KMS-11 (cell line): ENCODE data around the gene EPHX1.
A peak's percentile ranks its signal among the peaks of the same experiment; 100 is the strongest.

Experiments
- H2AFZ ChIP-seq: fragments of 200-600 bp; sonication (generic); 2 replicates; pipeline ENCODE4 v1.6.1; 2016; ENCODE audit warnings: antibody characterized with exemption, mixed run types, low read depth
- H3K27ac ChIP-seq: fragments of 200-600 bp; sonication (generic); 2 replicates; pipeline ENCODE4 v1.6.1; 2016; ENCODE audit warnings: mild to moderate bottlenecking, mixed run types
- H3K27me3 ChIP-seq: fragments of 200-600 bp; sonication (generic); 2 replicates; pipeline ENCODE4 v1.6.1; 2017; ENCODE audit warnings: mild to moderate bottlenecking, low read depth, mixed run types, moderate library complexity; ENCODE audit not compliant: insufficient read depth
- H3K36me3 ChIP-seq: fragments of 200-600 bp; sonication (generic); 2 replicates; pipeline ENCODE4 v1.6.1; 2017; ENCODE audit warnings: mild to moderate bottlenecking, mixed run types; ENCODE audit not compliant: insufficient read depth
- H3K4me1 ChIP-seq: fragments of 200-600 bp; sonication (generic); 2 replicates; pipeline ENCODE4 v1.6.1; 2016; ENCODE audit warnings: mild to moderate bottlenecking, low read depth, mixed run types; ENCODE audit not compliant: poor library complexity, severe bottlenecking
- H3K4me2 ChIP-seq: fragments of 200-600 bp; sonication (generic); 2 replicates; pipeline ENCODE4 v1.7.0; 2016; ENCODE audit warnings: mild to moderate bottlenecking, mixed run types
- H3K4me3 ChIP-seq: fragments of 200-600 bp; sonication (generic); IDR thresholded peaks from 2 replicates; pipeline ENCODE4 v1.6.1; 2017; ENCODE audit warnings: low read depth, low read length, mixed read lengths; ENCODE audit not compliant: insufficient read depth
- H3K79me2 ChIP-seq: fragments of 200-600 bp; sonication (generic); 2 replicates; pipeline ENCODE4 v1.6.1; 2016; ENCODE audit warnings: low read depth, mixed run types; ENCODE audit not compliant: insufficient read depth
- H3K9ac ChIP-seq: fragments of 200-600 bp; sonication (generic); 2 replicates; pipeline ENCODE4 v1.6.1; 2016; ENCODE audit warnings: mild to moderate bottlenecking, mixed run types
- H4K20me1 ChIP-seq: fragments of 200-600 bp; sonication (generic); 2 replicates; pipeline ENCODE4 v1.6.1; 2016; ENCODE audit warnings: mild to moderate bottlenecking, mixed run types; ENCODE audit not compliant: insufficient read depth
- TF ChIP-seq, protein P1 (sequence below): fragments of 200-600 bp; sonication (generic); conservative IDR thresholded peaks from 2 replicates; pipeline ENCODE4 v1.6.1; 2017; ENCODE audit warnings: low read depth, mild to moderate bottlenecking, antibody characterized with exemption, low read length, moderate library complexity, mixed read lengths

Gene EPHX1

GRCh38 chr1:225880636-225881035 is 70.7 kb downstream of the EPHX1 start:
- no peaks in the 10 kb centered on the region for H4K20me1 ChIP-seq
- peak overlapping the region; percentile 77; the same call in 1 of the 2 replicates for H3K9ac ChIP-seq
- TF ChIP-seq, protein P1, sequence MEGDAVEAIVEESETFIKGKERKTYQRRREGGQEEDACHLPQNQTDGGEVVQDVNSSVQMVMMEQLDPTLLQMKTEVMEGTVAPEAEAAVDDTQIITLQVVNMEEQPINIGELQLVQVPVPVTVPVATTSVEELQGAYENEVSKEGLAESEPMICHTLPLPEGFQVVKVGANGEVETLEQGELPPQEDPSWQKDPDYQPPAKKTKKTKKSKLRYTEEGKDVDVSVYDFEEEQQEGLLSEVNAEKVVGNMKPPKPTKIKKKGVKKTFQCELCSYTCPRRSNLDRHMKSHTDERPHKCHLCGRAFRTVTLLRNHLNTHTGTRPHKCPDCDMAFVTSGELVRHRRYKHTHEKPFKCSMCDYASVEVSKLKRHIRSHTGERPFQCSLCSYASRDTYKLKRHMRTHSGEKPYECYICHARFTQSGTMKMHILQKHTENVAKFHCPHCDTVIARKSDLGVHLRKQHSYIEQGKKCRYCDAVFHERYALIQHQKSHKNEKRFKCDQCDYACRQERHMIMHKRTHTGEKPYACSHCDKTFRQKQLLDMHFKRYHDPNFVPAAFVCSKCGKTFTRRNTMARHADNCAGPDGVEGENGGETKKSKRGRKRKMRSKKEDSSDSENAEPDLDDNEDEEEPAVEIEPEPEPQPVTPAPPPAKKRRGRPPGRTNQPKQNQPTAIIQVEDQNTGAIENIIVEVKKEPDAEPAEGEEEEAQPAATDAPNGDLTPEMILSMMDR = no peak
- H3K79me2 ChIP-seq = peaks cover 30% of the 10 kb centered on the region; the same call in 1 of the 2 replicates
- H2AFZ ChIP-seq = no peak overlapping the region
- H3K27ac ChIP-seq = peak overlapping the region; percentile 82
- no peak overlapping the region for H3K4me3 ChIP-seq
- peak overlapping the region; percentile 90 for H3K4me2 ChIP-seq
- no peaks in the 10 kb centered on the region for H3K27me3 ChIP-seq
- peaks cover 66% of the 10 kb centered on the region for H3K4me1 ChIP-seq
- no peaks in the 10 kb centered on the region for H3K36me3 ChIP-seq

GRCh38 chr1:225881081-225881958 is 71.4 kb downstream of the EPHX1 start:
- peak overlapping the region; percentile 90 for H3K4me2 ChIP-seq
- TF ChIP-seq, protein P1 = no peak
- H2AFZ ChIP-seq = peak overlapping the region; percentile 98
- H3K36me3 ChIP-seq = no peaks in the 10 kb centered on the region
- H3K9ac ChIP-seq = peak overlapping the region; percentile 77
- H3K27ac ChIP-seq = peak overlapping the region; percentile 82
- peak overlapping the region; percentile 92 for H3K4me3 ChIP-seq
- no peaks in the 10 kb centered on the region for H4K20me1 ChIP-seq
- H3K27me3 ChIP-seq = no peaks in the 10 kb centered on the region
- H3K4me1 ChIP-seq = peaks cover 59% of the 10 kb centered on the region
- peaks cover 30% of the 10 kb centered on the region; the same call in 1 of the 2 replicates for H3K79me2 ChIP-seq

GRCh38 chr1:225881959-225882693 is 72.2 kb downstream of the EPHX1 start, which contains the start of gene TMEM63A:
TSS of gene TMEM63A (minus strand) at chr1:225882380. CDS start at chr1:225877580, 4,800 bp downstream.
- Histone ChIP-seq H3K36me3 (no peaks in the 10 kb centered on the region), H3K79me2 (peaks cover 30% of the 10 kb centered on the region; the same call in 1 of the 2 replicates), H4K20me1 (no peaks in the 10 kb centered on the region), H3K4me2 (peak within 1 kb of the TSS; percentile 90), H2AFZ (peak within 1 kb of the TSS; percentile 98), H3K27ac (peak within 1 kb of the TSS; percentile 82), H3K27me3 (no peaks in the 10 kb centered on the region), H3K4me1 (peaks cover 59% of the 10 kb centered on the region), H3K4me3 (peak within 1 kb of the TSS; percentile 92), H3K9ac (peak within 1 kb of the TSS; percentile 77)
- TF ChIP-seq, protein P1 = no peak

DNA sequence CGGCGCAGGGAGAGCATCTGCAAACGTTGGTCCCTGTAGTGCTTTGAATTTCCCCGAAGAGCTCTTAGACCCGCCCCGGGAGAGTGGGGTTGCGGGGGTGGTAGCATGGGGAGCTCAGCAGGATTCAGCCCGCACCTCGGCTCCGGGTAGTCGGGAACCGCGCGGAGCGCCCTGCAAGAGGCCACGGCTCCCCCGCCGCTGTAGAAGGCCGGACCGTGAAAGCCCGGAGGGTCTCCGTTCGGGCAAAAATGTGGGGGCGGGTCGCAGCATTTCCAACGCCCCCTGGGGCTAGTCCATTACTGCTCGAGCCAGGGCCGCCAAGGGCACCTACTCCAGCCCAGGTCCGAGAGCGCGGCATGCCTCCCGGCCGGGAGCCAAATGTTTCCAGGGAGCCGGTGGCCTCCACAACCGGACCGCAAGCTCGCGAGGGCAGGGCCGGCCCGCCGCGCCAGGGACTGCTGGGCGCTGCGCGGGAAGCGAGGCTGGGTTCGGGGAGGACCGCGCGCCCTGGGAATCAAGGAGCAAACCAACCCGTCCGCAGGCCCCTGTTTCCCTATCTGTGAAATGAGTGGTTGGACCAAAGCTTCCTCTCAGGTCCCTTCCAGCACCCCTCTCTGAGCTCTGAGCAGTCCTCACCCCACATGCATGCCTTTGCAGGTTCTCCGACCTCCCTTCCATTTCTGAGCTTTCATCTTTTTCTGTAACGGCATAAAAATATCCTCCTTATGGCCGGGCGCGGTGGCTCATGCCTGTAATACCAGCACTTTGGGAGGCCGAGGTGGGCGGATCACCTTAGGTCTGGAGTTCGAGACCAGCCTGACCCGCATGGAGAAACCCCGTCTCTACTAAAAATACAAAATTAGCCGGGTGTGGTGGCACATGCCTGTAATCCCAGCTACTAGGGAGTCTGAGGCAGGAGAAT is 73.0 kb downstream of the EPHX1 start:
- Histone ChIP-seq H3K27ac (peak overlapping the region; percentile 82), H3K27me3 (no peaks in the 10 kb centered on the region), H2AFZ (peak overlapping the region; percentile 98), H3K4me2 (peak overlapping the region; percentile 90), H3K4me3 (no peak overlapping the region), H3K9ac (peak overlapping the region; percentile 77), H3K4me1 (peaks cover 53% of the 10 kb centered on the region), H3K36me3 (no peaks in the 10 kb centered on the region), H3K79me2 (peaks cover 29% of the 10 kb centered on the region; the same call in 1 of the 2 replicates), H4K20me1 (no peaks in the 10 kb centered on the region)
- TF ChIP-seq, protein P1 = no peak
